Astrocyte of the hippocampus (primary cell): ENCODE data around the gene PSMG4.
A peak's percentile ranks its signal among the peaks of the same experiment; 100 is the strongest.

ENCODE experiments used
- DNase-seq: peaks from one replicate; pipeline ENCODE4 v3.0.0; 2011; ENCODE audit warnings: low read depth, low spot score

PSMG4 gene

DNA sequence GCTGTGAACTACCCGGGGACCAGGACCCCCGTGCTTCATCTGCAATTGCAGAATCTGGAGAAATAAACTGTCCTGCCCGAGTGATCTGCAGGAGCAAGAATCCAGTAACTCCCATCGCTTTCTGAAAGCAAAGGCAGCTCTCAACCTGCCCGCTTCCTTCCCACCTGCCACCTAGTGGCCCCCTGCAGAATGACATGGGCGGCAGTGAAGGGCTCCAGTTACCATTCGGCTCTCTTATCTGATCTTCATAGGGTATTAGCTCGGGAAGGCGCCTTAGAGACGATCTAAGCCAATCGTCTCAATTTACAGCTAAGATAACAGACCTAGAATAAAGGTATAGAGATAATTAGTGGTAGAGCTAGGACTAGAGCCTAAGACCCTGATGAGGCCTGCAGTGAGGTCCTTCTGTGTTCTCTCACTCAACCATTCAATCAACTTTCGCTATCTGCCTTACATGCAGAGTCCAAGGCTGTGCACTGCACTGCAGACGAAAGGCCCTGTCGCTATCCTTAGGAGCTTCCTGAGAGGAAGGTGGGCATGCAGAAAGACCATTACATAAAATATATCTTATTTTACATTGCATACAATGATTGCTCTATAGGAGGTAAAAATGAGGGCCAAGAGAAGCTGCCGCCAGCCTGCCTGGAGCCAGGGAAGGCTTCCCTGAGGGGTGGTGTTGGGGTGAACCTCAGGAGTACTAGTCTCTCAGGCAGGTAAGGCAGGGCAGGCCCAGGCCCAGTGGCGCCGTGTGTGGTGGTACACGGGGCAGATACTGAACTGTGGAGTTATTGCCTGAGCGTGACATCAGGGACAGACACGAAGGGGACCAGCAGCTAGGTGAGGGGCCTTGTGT, 7.1 kb upstream of the PSMG4 start:
- peak; percentile 93 for DNase-seq

DNA sequence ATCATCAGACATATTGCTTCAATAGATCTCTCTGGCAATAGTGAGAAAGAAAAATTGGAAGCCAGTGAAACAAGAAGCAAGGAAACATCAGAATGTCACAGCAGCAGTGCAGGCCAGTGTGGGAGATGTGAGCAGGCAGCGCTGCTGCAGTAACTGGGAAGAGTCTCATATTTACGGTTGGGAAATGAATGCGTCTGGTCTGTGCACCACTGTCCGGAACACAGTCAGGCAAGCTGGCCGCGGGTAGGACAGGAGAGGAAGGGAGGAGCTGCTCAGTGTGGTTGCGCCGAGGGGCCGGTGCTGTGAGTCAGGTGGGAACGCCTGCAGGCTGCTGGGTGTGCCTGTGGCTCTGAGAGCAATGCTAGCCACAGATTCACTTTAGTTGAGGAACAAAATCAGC, 6.4 kb upstream of the PSMG4 start:
- no peak for DNase-seq

DNA sequence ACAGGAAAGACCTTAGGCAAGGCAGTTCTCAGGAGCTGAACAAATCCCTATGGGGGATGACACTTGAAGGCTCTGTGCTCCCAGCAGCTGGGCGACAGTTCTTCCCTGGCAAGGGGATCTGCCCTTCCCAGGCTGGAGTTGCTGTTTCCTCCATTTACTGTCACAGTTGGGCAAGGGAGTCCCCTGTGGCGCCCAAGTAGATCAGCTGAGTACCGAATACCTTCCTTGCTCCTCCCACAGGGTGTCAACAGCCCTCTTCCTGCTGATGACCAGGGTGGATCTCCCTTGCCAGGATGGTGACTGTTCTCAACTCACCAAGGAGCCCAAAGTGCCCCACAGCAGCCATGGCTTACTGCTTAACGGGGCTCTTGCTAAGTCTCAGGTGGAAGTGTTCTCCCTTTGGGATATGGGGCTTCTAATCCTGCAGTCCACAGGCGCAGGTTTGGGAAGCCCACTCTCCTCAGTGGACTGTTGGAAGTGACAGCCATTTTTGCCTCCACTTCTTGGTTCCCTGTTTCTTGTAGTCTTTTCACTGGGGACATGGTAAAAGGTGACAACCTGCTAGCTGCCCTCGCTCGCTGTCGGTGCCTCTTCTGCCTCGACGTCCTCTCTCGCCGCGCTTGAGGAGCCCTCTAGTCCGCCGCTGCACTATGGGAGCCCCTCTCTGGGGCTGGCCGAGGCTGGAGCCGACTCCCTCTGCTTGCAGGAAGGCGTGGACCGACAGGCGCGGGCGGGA, 5.7 kb upstream of the PSMG4 start:
- DNase-seq: no peak

DNA sequence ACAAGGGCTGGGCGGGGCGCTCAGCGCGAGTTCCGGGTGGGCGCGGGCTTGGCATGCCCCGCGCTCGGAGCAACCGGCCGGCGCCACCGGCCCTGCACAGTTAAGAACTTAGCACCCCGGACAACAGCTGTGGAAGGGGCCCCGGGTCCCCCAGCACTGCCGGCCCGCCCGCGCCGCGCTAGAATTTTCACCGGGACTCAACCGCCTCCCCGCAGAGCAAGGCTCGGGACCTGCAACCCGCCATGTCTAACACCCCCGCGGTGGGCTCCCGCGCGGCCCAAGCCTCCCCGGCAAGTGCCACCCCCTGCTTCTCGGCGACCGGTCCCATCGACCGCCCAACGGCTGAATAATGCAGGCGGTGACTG, 5.2 kb upstream of the PSMG4 start:
- DNase-seq: no peak

DNA sequence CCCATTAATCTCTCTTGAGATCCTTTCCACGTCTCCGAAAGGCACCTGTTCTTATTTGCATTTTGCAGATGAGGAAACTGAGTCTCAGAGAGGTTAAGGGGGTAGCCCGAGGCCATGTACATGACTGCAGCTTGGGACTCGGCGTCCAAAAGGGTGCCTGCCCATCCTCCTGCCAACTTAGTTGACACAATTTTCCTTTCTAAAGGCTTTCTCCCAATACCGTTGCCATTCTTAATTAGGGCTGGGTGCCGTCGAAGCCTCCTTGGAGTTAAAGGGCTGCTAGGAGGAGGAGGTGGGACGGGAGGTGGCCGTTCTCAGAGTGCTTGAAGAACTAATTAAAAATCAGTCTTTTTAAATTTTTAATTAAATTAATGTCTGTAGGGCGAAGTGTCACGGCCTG, 546 bp upstream of the PSMG4 start:
- no peak for DNase-seq

DNA sequence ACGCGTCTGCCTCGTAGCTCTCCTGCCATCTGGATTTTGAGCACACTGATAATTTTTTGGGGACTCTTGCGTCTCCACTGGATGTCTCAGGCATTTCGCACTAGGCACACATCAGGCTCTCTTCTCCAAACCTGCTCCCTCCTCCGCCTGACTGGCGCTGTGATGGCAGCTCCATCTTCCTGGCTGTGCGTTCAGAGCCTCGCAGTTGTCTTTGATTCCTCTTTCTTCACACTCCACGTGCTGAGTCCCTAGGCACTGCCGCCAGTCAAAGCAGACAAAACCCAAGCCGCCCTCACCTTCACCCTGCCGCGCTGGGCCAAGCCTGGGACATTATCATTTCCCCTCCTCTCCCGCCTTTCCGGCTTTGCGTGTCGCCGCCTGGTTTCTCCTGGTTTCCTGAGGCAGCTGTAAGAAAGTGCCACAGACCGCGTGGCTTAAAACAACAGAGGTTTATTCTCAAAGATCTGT, 778 bp downstream of the PSMG4 start:
- peak; percentile 57 for DNase-seq

DNA sequence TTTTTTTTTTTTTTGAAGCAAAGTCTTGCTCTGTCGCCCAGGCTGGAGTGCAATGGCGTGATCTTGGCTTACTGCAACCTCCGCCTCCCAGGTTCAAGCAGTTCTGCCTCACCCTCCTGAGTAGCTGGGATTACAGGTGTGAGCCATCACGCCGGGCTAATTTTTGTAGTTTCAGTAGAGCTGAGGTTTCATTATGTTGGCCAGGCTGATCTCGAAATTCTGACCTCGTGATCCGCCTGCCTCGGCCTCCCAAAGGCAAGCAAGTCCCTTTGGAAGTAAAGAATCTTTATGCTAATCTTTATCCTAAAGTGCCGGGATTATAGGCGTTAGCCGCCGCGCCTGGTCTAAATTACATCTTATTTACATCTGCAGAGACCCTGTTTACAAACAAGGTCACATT, 1.5 kb downstream of the PSMG4 start:
- DNase-seq: no peak

DNA sequence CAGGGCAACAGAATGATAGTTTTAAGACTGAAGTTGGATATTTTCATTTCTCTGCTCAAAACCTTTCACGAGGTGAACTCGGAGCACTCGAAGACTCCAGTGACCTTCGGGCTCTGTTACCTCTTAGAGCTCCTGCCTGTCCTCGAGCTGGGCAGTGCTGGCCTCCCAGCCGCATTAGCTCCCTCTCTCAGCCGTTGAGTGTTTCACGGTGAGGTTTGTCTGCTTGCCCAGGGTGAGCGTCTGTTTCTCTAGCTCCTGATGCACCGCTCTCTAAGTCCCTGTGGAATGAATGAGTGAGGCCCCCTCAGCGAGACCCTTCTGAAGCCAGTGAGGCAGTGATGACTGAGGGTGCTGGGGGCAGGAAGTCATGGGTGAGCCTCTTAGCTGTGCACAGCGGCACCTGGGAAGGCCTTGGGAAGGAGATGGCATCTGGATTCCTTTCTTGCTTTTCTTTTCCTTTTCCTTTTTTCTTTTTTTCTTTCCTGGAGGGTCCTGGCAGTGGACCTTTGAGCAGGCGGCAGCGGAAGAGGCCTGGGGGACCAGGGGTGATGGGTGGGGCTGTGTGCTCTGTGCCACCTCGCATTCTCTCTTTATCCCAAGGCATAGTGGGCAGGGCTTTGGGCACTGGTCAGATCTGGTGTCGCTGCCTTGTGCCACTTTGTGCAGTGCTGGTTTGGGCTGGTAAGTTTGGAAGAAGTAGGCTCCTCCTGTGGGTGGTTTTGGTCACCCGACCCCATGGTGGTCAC, 2.2 kb downstream of the PSMG4 start:
- DNase-seq: no peak

DNA sequence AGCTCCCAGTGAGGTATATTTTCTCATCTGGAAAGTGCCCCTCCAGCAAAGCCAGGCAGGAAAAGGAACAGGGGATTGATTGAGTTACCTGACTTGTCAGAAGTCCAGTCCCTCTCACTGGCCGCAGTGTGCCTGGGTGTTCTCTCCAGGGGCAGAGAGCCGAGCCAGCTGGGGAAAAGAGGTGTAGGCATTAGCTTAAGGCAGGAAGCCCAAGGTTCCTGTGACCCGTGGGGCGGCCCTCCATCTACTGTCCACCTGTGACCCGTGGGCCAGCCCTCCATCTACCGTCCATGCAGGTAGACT, 2.7 kb downstream of the PSMG4 start:
- DNase-seq: no peak

DNA sequence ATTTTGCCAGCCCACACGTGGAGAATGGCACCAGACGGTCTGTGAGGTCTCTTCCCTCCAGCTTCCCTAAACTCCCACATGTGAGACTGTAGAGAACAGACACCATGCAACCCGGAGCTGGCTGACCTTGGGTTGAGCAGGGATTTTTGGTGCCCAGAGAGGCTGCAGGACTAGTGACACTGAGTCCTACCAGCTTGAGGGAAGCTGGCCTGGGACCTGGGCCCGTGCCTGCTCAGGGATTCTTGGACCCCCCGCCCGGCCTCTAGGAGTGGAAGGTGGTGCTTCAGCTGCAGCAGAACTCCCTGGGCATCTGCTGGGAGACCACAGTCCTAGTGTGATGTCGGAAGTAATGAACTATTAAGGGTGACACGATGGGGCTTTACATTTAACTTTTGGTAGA, 3.2 kb downstream of the PSMG4 start:
- DNase-seq: no peak

DNA sequence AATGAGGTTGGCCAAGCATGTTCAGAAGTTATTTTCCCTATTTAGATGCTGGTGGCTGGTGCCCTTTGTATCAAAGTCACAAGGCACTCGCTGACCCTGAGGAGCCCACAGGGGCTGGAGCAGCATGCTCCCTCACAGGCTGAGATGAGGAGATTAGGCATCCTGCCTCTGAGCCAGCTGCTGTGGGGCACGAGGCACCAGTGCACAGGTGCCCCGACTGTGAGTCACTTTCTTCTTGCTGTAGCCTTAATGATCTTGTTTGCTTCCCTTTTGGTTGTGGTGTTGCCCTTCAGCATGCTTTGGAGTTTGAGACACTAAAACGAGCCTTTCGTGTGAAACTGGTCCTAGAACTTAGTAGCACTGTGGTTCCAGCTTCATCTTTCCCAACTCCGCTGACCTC, 4.3 kb downstream of the PSMG4 start:
- DNase-seq: no peak

DNA sequence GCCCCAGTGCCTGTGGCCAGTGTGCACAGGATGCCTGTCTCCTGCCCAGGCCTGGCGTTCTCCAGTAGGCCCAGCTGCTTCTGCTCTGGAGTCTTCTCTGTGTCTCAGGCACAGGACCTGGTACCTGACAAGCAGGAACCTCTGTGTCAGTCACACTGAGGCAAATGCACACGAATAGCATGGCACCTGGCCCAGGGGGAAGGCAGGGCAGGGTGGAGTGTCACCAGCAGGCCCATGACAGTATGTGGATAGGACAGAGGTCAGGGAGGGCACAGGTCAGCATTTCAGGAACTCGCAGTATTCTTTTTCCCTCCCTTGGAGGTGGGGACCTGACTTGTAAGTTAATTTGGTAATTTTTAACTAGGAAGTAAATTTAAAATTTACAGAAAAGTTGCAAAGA, 5.6 kb downstream of the PSMG4 start:
- no peak for DNase-seq

DNA sequence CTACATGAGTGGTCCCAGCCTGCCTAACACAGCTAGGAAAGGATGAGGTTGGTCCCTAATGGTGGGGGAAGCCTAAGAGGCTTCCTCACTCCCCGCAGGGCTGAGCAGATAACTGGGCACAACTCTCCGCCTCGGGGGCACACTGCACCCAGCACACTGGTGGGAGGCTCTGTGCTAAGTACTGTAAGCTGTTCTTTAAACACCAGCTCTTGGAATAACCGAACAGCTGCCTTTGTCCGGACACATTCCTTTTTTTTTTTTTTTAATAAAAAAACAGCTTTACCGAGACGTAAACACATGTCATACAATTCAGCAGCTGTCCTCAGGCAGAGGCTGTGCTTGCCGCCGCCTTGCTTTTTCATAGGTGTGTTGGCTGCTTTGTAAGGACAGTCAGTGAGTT, 6.9 kb downstream of the PSMG4 start:
- DNase-seq: no peak

DNA sequence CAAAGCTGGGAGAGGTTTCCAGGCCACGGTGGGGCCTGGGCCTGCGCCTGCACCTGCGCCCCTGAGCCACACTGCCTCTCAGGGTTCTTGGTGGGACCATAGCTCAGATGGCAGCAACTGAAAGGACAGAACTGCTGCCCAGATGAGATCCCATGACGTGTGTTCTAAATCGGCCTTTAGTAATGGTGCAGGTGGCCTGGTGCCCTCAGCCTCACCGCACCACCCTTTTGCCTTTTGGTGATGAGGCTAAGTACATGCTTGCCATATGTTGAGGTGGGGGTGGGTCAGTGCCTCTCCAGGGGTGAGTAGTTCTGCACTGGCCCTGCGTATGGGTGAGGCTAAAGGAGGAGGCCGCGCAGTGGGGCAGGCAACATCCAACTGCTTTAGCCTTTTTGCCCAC, 7.4 kb downstream of the PSMG4 start:
- no peak for DNase-seq

DNA sequence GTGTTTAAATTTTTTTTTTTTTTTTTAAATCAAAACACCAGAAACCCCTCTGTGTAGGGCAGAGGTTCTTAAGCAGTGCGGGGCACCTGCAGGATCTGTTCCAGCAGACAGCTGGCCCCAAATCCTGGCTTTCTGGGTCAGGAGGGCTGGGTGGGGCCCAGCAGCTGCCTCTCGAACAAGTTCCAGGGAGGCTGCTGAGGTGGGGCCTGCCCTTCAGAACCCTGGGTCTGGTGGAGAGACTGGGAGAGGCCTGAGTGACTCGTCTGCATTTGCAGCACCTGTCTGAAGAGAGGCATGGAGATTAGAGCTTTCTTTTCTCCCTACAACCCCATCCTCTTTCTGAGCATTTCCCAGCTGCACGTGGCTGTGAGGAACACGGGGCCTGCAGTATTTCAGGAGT, 8.4 kb downstream of the PSMG4 start:
- DNase-seq: no peak

DNA sequence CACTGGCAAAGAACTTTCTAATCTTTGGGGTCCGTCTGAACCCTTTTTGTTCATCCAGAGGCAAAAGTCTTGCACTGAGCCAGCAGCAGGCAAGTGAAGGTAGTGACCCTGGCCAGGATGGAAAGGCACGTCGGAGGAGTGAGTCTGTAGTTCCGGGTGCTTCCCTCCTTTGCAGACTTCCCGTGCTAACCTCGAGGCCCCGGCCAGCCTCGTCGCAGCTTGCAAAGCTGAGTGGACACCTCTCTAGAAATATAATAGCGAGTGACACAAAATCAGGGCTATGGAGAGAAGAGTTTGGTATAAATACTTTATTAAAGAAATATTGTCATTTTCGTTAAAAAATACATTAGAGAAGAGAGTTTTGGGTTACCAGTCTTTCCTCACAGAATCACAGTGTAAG, 9.9 kb downstream of the PSMG4 start:
- DNase-seq: no peak

DNA sequence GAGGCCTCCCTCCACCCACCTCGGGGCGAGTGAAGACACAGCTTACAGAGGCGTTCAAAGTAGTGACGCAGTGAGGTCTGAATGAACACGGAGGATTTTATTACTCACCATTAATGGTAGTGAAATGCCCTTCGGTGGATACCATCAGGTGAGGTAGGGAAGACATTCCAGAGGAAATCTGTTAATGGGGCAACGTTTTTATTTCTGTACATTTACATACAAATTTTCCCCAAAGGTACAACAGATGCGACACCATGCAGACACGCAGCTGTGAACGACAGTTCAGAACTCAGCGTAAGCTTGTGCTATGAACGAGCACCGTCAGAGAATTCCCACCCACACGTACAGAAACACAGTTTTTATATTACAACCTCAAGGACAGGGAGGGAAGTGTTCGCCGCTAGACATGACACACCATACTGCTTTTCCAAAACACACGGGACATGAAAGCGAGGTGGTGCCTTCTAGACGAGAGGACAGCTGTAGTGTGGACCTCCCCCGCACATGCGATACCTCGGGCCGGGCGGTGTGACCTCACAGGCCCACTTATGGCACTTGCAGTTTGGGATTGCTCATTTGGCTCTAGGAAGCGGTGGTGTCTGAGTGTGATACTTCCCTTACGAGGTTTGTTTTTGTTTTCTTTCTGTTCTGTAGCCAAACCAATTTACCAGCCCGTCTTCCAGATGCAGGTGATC, 10.7 kb downstream of the PSMG4 start:
- no peak for DNase-seq

DNA sequence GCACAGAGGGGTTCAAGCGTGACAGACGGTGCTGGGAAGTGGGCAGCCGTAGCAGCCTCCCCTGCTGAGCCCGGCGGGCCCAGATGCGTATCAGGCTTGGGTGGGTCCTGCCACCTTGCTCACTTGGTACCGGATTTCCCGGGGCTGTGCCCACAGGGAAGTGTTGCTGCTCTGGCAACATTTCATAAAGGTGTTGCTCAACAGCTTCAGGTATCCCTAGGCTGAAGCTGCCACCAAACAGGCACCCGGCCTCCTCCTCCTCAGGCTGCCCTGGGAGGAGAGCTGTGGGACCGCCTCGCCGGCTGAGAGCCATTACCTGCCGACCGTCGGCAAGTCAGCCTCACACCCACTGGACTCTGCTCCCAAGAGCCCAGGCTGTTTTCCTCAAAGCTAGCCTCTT, 11.5 kb downstream of the PSMG4 start:
- DNase-seq: no peak

DNA sequence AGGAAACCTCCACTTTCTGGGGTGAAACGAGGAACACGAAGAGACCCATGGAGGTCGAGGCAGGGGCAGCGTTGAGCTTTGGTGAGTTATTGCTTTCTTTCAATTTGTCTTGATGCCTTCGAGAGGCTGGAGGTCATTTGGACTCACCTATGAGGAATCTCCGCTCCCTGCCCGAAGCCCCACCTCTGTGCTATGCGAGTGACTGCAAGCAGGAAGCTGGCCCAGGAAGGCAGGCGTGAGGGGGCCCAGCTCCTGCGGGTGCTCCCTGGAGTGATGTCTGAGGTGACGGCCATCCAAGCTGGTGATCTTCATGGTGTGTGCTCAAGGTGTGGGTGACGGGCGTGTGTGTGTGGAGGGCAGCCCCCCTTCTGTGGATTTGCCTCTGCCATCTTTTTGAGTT, 13.0 kb downstream of the PSMG4 start:
- DNase-seq: no peak

DNA sequence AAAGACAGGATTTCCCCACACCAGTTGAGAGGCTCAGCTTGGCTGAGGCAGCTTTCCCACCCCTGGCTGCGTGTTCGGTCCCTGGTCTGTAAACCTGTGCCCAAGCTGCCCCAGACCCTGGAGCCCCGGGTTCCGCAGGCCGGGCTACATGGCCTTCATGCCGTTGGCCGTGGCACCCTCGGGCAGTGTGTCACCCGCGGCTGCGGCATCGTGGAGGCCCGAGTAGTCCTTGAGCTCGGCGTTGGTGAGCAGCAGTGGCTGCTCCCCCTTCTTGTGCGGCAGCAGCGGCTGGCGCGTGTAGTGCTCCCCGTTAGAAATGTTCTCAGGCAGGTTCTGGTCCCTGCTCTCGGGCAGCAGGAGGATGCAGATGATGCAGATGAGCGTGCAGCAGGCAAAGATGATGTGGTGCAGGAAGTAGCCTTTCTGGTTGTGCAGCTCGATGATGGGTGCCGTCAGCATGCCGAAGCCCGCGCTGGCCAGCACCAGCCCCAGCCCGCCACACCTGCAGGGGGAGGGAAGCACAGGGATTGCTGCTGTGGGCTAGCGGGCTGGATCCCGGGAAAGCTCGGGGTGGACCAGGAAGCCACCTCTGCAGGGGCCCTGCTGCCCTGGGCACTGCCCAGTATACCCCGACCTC, 14.3 kb downstream of the PSMG4 start:
- DNase-seq: no peak

DNA sequence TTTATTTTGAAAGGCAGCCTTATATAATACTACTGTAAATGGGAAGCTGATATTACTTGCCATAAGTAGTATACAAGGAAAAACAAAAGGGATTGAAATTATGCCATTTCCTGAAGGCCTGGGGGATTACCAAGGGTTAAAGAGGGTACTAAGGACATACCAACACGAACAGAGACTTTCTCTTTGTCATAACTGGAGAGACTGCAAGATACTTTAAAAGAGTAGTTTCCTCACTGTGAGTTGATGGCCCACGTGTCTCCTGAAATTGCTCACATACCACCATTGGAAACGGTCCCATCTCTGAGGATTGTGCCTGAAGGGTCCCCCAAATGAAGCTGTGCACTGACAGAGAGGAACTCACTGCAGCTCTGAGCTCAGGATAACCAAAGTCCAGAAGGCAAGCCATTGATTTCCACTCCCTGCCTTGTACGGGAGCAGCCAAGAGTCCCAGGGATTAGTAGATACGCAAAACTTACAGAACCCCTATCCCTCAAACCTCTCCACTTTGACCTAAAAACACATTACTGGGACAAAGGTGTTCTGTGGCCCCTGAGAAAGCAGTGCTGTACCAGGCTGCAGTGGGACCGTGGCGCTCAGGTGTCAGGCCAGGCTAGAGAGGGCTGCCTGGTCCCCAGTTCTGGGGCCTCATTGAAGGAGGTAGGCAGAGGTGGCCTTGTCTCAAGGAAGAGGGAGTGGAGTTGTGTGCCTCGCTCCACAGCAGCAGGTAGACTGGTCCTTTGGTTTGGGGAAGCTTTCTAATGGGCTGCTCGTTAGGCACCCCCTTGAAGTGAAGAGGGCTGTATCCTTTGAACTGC, 15.2 kb downstream of the PSMG4 start:
- DNase-seq: no peak
